ENCODE data around the gene HS6ST1. TPM values are rescaled to one million over a fixed set of nuclear protein-coding genes. Genes with fewer than 3 reads are reported as not detected.

The HS6ST1 gene
- total and polyA plus RNA-seq, 12 donors = 20.5 to 262 (median 97.1) TPM

DNA sequence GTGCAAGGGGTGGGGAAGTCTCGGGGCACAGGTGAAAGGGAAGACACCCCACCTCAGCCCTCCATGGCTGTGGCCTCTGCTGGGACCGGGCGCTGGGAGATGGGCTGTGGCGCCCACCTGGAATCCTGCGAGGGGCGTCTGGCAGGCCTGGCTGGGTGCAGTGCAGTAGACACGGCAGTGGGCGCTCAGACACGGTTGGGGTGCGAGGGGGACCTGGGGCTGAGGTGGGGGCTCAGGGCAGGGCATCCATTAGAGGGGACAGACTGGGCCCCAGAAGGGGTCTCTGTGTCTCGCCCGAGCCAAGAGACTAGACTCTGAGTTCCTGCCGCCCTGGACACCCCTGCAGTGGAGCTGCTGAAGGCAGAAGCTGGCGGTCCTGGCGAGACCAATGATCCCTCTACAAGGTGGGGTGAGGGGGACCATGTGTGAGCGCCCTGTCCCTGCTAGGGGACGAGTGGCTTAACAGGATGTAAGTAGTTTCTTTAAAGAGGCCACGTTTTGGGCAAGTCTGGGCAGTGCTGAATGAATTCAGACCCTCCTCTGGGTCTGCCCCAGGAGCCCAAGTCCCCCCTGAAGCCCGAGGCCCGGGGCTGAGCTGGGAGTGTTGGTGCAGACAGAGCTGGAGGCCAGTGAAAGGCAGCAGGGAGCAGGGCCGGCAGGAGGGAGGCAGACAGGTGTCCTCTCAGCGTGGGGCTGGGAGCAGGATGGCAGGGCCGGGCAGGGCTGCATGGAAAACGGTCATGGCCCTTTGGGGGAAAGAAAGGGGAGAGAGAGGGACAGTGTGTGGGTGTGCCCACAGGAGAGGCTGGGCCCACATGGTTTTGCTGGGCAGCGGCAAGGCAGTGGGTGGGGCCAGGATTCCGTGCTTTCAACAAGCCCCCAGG, 57.2 kb downstream of the HS6ST1 start:
- Histone ChIP-seq H3K27ac (peak overlapping the region in 4 of 5 donors; percentile 36 to 76 (median 70)), H3K9me3 (replicated peaks in 1 of 3) (no peaks in the 10 kb centered on the region), H3K27me3 (no peaks in the 10 kb centered on the region), H3K4me1 (replicated peaks in 1 of 2) (peaks cover 0 to 4% of the 10 kb centered on the region in 2 donors), H3K36me3 (replicated peaks in 1 of 2) (no peaks in the 10 kb centered on the region), H3K4me3 (no peak overlapping the region)
- DNase-seq = peak in 3 of 7 donors; percentile 13 to 46 (median 26)
- 73 to 93% (median 88%) methylated on average over 10 to 26 of the region's 26 CpGs for WGBS, 4 donors
- TF ChIP-seq CTCF (IDR thresholded peaks at IDR 0.05) (no peak), POLR2A (IDR thresholded peaks at IDR 0.05) (no peak)
- intact Hi-C loops (cut with DNase I) = loop anchor here in 1 of 2 donors (5.0 kb wide), 1 partner anchor 56 kb away; the partner anchor contains the start of gene HS6ST1

DNA sequence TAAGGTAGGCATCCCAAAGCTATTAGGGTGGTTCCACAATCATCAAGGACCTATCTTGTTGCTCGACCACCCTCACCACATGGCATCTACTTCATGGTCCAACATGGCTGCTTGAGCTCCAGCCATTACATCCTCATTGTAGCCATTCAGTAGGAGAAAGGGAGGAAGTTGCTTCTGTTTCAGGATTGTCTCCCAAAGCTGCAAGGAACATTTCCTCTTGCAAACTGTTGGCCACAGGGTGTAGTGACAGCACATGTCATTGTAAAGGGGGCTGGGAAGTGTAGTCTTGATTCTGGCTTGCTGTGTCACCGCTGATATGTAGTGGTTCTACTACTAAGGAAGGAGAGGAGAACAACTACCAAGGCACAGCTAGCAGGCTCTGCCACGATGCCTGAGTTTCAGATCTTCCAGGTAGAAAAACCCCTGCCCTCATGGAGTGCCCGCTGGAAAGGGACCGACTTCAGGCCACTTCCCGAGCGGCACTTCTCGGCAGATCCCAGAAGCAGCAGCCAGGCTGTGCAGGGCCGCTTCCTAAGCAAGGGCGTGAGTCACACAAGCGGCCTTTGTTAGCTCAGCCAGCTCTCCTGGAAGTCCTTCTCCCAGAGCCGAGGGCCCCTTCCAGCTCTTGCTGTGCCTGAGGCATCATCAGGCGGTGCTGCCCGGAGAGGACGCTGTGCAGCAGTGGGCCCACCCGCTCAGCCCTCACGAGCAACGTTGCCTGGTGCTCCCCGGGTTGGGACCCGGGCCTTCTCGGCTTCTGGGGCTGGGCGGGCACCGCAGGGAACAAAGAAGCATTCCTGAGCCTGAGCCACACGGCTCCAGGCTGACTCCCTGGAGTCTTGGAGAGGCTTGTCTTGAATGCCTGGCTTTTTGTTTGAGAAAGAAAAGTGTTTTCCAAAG, 58.2 kb downstream of the HS6ST1 start:
- Histone ChIP-seq H3K27me3 (no peaks in the 10 kb centered on the region), H3K36me3 (replicated peaks in 1 of 2) (no peaks in the 10 kb centered on the region), H3K9me3 (replicated peaks in 1 of 3) (no peaks in the 10 kb centered on the region), H3K27ac (peak overlapping the region in 4 of 5 donors; percentile 36 to 76 (median 70)), H3K4me3 (no peak overlapping the region), H3K4me1 (replicated peaks in 1 of 2) (peaks cover 0 to 4% of the 10 kb centered on the region in 2 donors)
- DNase-seq = peak; percentile 75 to 94 (median 88)
- WGBS, 4 donors = 27 to 56% (median 42%) methylated on average over 9 to 24 of the region's 24 CpGs
- peak in 1 of 2 donors; percentile 46 for TF ChIP-seq POLR2A (IDR thresholded peaks at IDR 0.05)
- peak in 5 of 6 experiments; percentile 29 to 49 (median 45) for TF ChIP-seq CTCF (IDR thresholded peaks at IDR 0.05)
- intact Hi-C loops (cut with DNase I) = loop anchor here in 1 of 2 donors (5.0 kb wide), 1 partner anchor 57 kb away; the partner anchor contains the start of gene HS6ST1

DNA sequence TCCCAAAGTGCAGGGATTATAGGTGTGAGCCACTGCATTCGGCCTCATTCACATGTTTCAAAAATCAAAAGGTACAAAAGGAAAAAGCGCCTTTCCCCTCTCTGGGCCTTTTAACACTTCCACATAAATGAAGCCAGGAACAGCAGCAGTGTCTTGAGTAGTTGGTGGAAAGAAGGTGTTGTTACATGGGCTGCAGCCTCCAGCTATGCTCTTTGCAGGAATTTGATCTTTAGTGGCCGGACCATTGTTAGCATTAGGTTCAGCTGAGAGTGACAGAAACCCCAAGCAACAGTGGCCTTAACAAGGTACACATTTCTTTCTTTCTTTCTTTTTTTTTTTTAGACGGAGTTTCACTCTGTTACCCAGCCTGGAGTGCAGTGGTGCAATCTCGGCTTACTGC, 59.1 kb downstream of the HS6ST1 start:
- H3K27me3 ChIP-seq = no peaks in the 10 kb centered on the region
- WGBS, 4 donors = 89 to 94% (median 90%) methylated on average over 5 of the region's 5 CpGs
- TF ChIP-seq CTCF (IDR thresholded peaks at IDR 0.05) (no peak), POLR2A (IDR thresholded peaks at IDR 0.05) (no peak)
- DNase-seq = peak in 1 of 7 donors; percentile 39
- no peak overlapping the region for H3K4me3 ChIP-seq
- no peaks in the 10 kb centered on the region for H3K9me3 ChIP-seq (replicated peaks in 1 of 3)
- no peaks in the 10 kb centered on the region for H3K36me3 ChIP-seq (replicated peaks in 1 of 2)
- no peak overlapping the region for H3K27ac ChIP-seq
- intact Hi-C loops (cut with DNase I) = no loop called here
- H3K4me1 ChIP-seq (replicated peaks in 1 of 2) = peaks cover 0 to 4% of the 10 kb centered on the region in 2 donors

DNA sequence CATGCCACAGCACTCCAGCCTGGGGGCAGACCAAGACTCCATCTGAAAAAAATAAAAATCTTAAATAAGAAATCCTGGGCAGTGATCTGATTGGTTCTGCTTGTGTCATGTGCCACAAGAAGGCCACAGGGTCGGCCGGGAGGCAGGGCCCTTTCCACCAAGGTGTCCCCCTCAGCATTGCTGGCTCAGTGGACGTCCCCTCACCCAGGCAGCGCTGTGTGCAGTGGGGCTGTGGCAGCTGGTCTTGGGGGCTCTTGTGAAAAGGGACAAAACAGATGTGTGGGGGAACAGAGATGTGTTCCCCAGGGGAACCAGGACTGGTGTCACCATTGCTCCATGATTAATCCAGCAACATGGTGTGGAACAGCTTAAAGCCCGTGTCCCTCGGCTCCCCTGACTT, 60.5 kb downstream of the HS6ST1 start:
- 76 to 92% (median 83%) methylated on average over 3 to 6 of the region's 6 CpGs for WGBS, 4 donors

More for the DNA sequence above, 60.5 kb downstream of the HS6ST1 start:
- no peak overlapping the region for H3K4me3 ChIP-seq
- no peaks in the 10 kb centered on the region for H3K9me3 ChIP-seq (replicated peaks in 1 of 3)
- no peaks in the 10 kb centered on the region for H3K36me3 ChIP-seq (replicated peaks in 1 of 2)
- no peak for TF ChIP-seq CTCF (IDR thresholded peaks at IDR 0.05)
- no peak for TF ChIP-seq POLR2A (IDR thresholded peaks at IDR 0.05)
- intact Hi-C loops (cut with DNase I) = no loop called here
- peaks cover 0 to 4% of the 10 kb centered on the region in 2 donors for H3K4me1 ChIP-seq (replicated peaks in 1 of 2)
- H3K27me3 ChIP-seq = no peaks in the 10 kb centered on the region
- DNase-seq = peak in 1 of 7 donors; percentile 48
- no peak overlapping the region for H3K27ac ChIP-seq

Data from adrenal gland (tissue), 12 donors.